Measurements from ENCODE around the gene LCN10. TPM values are rescaled to one million over a fixed set of nuclear protein-coding genes. Genes with fewer than 3 reads are reported as not detected.

LCN10 gene
- total and polyA plus RNA-seq, 9 of the 15 experiments (the other 6 are each of a cell fraction or from before 2014, with no cell fraction given), result 0.10 to 0.21 (median 0.14) TPM; not detected in 6

DNA sequence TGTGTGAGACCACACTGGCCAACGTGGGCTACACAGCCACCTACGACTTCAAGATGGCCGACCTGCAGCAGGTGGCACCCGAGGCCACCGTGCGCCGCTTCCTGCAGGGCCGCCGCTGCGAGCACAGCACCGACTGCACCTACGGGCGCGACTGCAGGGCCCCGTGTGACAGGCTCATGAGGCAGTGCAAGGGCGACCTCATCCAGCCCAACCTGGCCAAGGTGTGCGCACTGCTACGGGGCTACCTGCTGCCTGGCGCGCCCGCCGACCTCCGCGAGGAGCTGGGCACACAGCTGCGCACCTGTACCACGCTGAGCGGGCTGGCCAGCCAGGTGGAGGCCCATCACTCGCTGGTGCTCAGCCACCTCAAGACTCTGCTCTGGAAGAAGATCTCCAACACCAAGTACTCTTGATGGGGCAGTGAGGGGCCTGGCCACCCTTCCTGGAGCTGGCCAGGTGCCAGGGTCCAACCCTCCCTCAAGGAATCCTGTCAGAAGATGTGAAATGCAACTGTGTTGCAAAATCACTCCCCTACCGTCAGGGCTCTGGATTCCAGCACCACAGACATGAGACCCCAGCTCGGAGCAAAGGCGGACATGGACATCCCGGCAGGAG lies 19.3 kb downstream of the LCN10 start:
- no TSS peak for BruUV-seq (replicated peaks)
- Histone ChIP-seq H3K9ac (ENCODE audit: insufficient read depth in 1 of 2, low read depth in 2 of 2, low read length in 2 of 2) (peak overlapping the region in 1 of 2 experiments; percentile 41; a peak in 1 of 4 replicates), H3K27ac (ENCODE audit: extremely low read depth, low read depth, low read length) (no peak overlapping the region), H3K4me2 (ENCODE audit: insufficient read depth, low read length) (no peak overlapping the region), H3K4me1 (replicated peaks in 1 of 2; ENCODE audit: control insufficient read depth in 2 of 2, insufficient read depth in 2 of 2, low read length in 2 of 2) (peaks cover 15 to 87% of the 10 kb centered on the region in 2 experiments; a peak in 4 of 5 replicates), H4K20me1 (replicated peaks; ENCODE audit: control insufficient read depth, insufficient read depth, low read length) (peaks cover 53% of the 10 kb centered on the region), H3K4me3 (no peak overlapping the region), H3K36me3 (ENCODE audit: control insufficient read depth, insufficient read depth, low read length) (peaks cover 66% of the 10 kb centered on the region), H3K9me3 (replicated peaks; ENCODE audit: control insufficient read depth, insufficient read depth, low read depth, low read length) (no peaks in the 10 kb centered on the region), H3K79me2 (ENCODE audit: control insufficient read depth, insufficient read depth, low read length) (peaks cover 50% of the 10 kb centered on the region), H3K27me3 (ENCODE audit: control insufficient read depth in 2 of 2, insufficient read depth in 2 of 2, low read length in 2 of 2) (no peaks in the 10 kb centered on the region), H3K9me1 (ENCODE audit: control insufficient read depth, insufficient read depth, low read length) (no peaks in the 10 kb centered on the region), H2AFZ (ENCODE audit: low read depth, low read length) (no peak overlapping the region)
- CTCF ChIA-PET (ENCODE audit: low intra/inter-chr PET ratio), result no interaction called here
- DNase-seq (ENCODE audit: extremely low read depth in 1 of 4, low spot score in 3 of 4), result no peak
- FAIRE-seq, result peak; percentile 57
- ATAC-seq, result no peak
- intact Hi-C loops (cut with micrococcal nuclease) (no loop called here), in situ Hi-C loops (cut with MboI) (no loop called here)
- POLR2A ChIA-PET, result interaction anchor here (0.6 to 1.7 kb wide), 10 partner anchors 8 to 630 kb away, joined by 3 to 9 read pairs (median 4); partner anchors contain the start of gene DIPK1B
- WGBS (ENCODE audit: insufficient coverage, low coverage, missing lambda C conversion rate), result 68% methylated on average over 17 of the region's 32 CpGs
- TF ChIP-seq, protein P1, sequence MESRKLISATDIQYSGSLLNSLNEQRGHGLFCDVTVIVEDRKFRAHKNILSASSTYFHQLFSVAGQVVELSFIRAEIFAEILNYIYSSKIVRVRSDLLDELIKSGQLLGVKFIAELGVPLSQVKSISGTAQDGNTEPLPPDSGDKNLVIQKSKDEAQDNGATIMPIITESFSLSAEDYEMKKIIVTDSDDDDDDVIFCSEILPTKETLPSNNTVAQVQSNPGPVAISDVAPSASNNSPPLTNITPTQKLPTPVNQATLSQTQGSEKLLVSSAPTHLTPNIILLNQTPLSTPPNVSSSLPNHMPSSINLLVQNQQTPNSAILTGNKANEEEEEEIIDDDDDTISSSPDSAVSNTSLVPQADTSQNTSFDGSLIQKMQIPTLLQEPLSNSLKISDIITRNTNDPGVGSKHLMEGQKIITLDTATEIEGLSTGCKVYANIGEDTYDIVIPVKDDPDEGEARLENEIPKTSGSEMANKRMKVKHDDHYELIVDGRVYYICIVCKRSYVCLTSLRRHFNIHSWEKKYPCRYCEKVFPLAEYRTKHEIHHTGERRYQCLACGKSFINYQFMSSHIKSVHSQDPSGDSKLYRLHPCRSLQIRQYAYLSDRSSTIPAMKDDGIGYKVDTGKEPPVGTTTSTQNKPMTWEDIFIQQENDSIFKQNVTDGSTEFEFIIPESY (CRISPR knock-in tag; IDR thresholded peaks at IDR 0.05), result peak; percentile 69; the same call in 1 of the 2 replicates
- no peak for TF ChIP-seq SP1 (CRISPR knock-in tag; IDR thresholded peaks at IDR 0.05)
- no peak for TF ChIP-seq ZNF764 (CRISPR knock-in tag; IDR thresholded peaks at IDR 0.05; ENCODE audit: low read depth)
- no peak for TF ChIP-seq ETV1 (tag; conservative IDR thresholded peaks at IDR 0.05; ENCODE audit: low read depth)
- TF ChIP-seq SUPT5H (IDR thresholded peaks at IDR 0.05), result peak; percentile 61
- no peak for TF ChIP-seq HNRNPK (IDR thresholded peaks at IDR 0.05; ENCODE audit: low read depth, low read length, poor library complexity, severe bottlenecking)
- peak; percentile 36; the same call in 1 of the 2 replicates for TF ChIP-seq CHD2 (IDR thresholded peaks at IDR 0.05; ENCODE audit: low read depth, low read length)
- no peak for TF ChIP-seq PHB (CRISPR knock-in tag; IDR thresholded peaks at IDR 0.05)
- TF ChIP-seq FUS (optimal IDR thresholded peaks at IDR 0.05; ENCODE audit: low read depth, low read length), result peak; percentile 97
- TF ChIP-seq POLR2G (IDR thresholded peaks at IDR 0.05; ENCODE audit: low read depth, low read length), result peak; percentile 65
- TF ChIP-seq BDP1 (IDR thresholded peaks at IDR 0.05; ENCODE audit: insufficient read depth, insufficient read length), result no peak
- peak; percentile 94 for TF ChIP-seq NFIC (IDR thresholded peaks at IDR 0.05)
- TF ChIP-seq RBFOX2 (IDR thresholded peaks at IDR 0.05; ENCODE audit: low read depth, low read length), result peak; percentile 61
- TF ChIP-seq, protein P2, sequence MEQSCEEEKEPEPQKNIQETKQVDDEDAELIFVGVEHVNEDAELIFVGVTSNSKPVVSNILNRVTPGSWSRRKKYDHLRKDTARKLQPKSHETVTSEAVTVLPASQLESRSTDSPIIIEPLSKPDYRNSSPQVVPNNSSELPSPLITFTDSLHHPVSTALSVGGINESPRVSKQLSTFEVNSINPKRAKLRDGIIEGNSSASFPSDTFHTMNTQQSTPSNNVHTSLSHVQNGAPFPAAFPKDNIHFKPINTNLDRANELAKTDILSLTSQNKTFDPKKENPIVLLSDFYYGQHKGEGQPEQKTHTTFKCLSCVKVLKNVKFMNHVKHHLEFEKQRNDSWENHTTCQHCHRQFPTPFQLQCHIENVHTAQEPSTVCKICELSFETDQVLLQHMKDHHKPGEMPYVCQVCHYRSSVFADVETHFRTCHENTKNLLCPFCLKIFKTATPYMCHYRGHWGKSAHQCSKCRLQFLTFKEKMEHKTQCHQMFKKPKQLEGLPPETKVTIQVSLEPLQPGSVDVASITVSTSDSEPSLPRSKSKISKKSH (CRISPR knock-in tag; IDR thresholded peaks at IDR 0.05), result no peak
- TF ChIP-seq PTBP1 (IDR thresholded peaks at IDR 0.05; ENCODE audit: low read depth, low read length), result 0 out of 2 replicates have a peak, but pooled peaks have one; percentile 12
- TF ChIP-seq TCF3 (CRISPR knock-in tag; IDR thresholded peaks at IDR 0.05), result no peak
- TF ChIP-seq, protein P3, sequence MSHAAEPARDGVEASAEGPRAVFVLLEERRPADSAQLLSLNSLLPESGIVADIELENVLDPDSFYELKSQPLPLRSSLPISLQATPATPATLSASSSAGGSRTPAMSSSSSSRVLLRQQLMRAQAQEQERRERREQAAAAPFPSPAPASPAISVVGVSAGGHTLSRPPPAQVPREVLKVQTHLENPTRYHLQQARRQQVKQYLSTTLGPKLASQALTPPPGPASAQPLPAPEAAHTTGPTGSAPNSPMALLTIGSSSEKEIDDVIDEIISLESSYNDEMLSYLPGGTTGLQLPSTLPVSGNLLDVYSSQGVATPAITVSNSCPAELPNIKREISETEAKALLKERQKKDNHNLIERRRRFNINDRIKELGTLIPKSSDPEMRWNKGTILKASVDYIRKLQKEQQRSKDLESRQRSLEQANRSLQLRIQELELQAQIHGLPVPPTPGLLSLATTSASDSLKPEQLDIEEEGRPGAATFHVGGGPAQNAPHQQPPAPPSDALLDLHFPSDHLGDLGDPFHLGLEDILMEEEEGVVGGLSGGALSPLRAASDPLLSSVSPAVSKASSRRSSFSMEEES (CRISPR knock-in tag; IDR thresholded peaks at IDR 0.05), result no peak
- TF ChIP-seq CSDE1 (IDR thresholded peaks at IDR 0.05), result no peak
- TF ChIP-seq ZNF717 (CRISPR knock-in tag; IDR thresholded peaks at IDR 0.05), result no peak
